Left lung (tissue), 10 donors: Measurements from ENCODE around the gene OR2S2. TPM values are rescaled to one million over a fixed set of nuclear protein-coding genes. Genes with fewer than 3 reads are reported as not detected.
"Not testable (repeated sequence)": the region's sequence is repeated elsewhere in the genome, so short reads cannot be mapped to it uniquely, and the experiment has no call there.

ENCODE experiments used
- ATAC-seq: fragments of 200-7000 bp; cut with Tn5 transposase; one replicate; pipeline ENCODE4 v1.9.1; 2020; ENCODE audit warnings: moderate library complexity
- DNase-seq, 4 donors: peaks; one replicate each; pipeline ENCODE4 v3.0.0-alpha.2; 2013 to 2020
- H3K27ac ChIP-seq, 2 donors: fragments of 200-600 bp; sonication (generic) in 1 of 2; one replicate each; pipeline versions ENCODE4 v1.5.0 to v1.8.0; 2020 to 2021
- H3K27me3 ChIP-seq, 2 donors: fragments of 200-600 bp; sonication (generic) in 1 of 2; one replicate each; pipeline versions ENCODE4 v1.5.0 to v1.8.0; 2020 to 2021
- H3K36me3 ChIP-seq, 2 donors: fragments of 200-600 bp; sonication (generic) in 1 of 2; one replicate each; pipeline versions ENCODE4 v1.5.0 to v1.8.0; 2020 to 2021
- H3K4me1 ChIP-seq, 2 donors: fragments of 200-600 bp; one replicate each; pipeline ENCODE4 v1.8.0; 2021
- H3K4me3 ChIP-seq, 2 donors: fragments of 200-600 bp; sonication (generic) in 1 of 2; one replicate each; pipeline versions ENCODE4 v1.5.0 to v1.8.0; 2020 to 2021; ENCODE audit warnings: mild to moderate bottlenecking in 1 of 2
- H3K9me3 ChIP-seq, 2 donors: fragments of 200-600 bp; sonication (generic) in 1 of 2; one replicate each; pipeline versions ENCODE4 v1.5.0 to v1.8.0; 2020 to 2021
- intact Hi-C, 2 donors: fragments of 100-400 bp; cut with DNase I; formaldehyde crosslinking; loops; one replicate each; pipeline versions ENCODE4 v1.11.2 to v1.14.2; 2022
- polyA plus RNA-seq, 6 donors: library from polyadenylated mRNA; unstranded; fragments of 120-200 nt; gene quantifications; one replicate each; pipeline ENCODE4 v1.2.1, GENCODE V29; 2013; ENCODE audit not compliant: insufficient read length in 6 of 6
- total RNA-seq, 2 donors: library from RNA; stranded (reverse); fragmentation: NEBNext Ultra II Directional; extraction: Animal tissue kit (Norgen Biotek cat#: 25700); gene quantifications; one replicate each; pipeline ENCODE4 v1.2.1, GENCODE V29; 2021
- TF ChIP-seq, protein P1 (sequence below), 2 donors: fragments of 200-600 bp; sonication (generic) in 1 of 2; IDR thresholded peaks; one replicate each; pipeline versions ENCODE4 v1.5.0 to v1.8.0; 2021; ENCODE audit warnings: antibody characterized with exemption in 2 of 2
- donor health status: DM: no; HTN: yes; CAD: no.
- donor health status: DM: no; HTN: no; CAD: no.

Gene OR2S2
- total and polyA plus RNA-seq, 8 donors, result 0.32 TPM; not detected in 7

DNA sequence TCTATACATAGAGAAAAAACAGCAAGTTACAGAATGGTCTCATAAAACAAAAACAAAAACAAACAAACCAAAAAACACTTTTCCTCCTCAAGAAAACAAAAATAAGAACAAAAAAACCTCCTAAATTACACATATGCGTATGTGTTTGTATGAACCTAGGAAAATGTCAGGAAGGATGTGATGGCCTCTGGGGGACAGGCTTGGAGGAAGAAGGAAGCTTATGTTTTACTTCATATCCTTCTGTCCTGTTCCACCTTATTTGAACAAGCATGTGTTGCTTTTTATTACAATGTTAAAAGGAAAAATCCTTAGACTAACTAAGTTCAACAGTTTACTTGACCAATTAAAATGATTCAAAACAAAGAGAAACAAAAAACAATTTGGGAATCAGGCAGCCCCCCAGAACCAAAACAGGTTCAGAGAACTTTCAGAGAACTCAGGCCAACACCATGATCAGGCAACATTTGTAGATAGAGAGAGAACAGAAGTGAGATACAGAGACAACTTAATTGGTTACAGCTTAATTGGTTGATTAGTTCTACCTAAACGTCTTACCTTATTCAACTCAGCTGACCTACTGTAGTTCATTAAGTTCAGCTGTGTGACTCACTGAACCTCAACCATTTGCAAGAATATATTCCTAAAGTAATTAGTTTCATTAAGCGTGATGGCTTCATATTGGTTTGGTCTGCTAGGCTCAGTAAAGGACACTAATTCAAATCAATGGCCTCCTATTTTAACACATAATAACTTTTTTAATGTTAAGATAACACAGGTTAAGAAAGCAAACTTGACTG lies 38.5 kb downstream of the OR2S2 start:
- peaks cover 2 to 3% of the 10 kb centered on the region in 2 donors for H3K4me1 ChIP-seq
- ATAC-seq, result no peak

DNA sequence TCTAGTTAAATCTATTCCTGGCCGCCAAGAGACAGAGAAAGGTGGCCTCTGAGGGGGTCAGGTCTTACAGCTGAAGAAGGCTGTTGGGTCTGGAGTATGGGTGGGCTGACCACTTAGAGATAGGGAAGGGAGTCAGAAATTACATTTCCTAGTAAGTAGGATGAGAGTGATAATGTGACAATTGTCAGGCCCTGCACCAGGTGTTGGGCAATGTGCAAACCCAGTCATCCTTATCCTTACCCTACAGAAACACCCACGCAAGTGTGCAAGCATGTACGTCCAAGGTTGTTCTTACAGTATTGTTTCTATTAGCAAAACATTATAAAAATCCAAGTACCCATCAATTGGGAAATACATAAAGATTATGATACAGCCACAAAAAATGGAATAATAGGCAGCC lies 39.2 kb downstream of the OR2S2 start:
- no peak overlapping the region for H3K4me3 ChIP-seq
- H3K9me3 ChIP-seq, result no peaks in the 10 kb centered on the region
- H3K4me1 ChIP-seq, result peaks cover 0 to 3% of the 10 kb centered on the region in 2 donors
- TF ChIP-seq, protein P1, sequence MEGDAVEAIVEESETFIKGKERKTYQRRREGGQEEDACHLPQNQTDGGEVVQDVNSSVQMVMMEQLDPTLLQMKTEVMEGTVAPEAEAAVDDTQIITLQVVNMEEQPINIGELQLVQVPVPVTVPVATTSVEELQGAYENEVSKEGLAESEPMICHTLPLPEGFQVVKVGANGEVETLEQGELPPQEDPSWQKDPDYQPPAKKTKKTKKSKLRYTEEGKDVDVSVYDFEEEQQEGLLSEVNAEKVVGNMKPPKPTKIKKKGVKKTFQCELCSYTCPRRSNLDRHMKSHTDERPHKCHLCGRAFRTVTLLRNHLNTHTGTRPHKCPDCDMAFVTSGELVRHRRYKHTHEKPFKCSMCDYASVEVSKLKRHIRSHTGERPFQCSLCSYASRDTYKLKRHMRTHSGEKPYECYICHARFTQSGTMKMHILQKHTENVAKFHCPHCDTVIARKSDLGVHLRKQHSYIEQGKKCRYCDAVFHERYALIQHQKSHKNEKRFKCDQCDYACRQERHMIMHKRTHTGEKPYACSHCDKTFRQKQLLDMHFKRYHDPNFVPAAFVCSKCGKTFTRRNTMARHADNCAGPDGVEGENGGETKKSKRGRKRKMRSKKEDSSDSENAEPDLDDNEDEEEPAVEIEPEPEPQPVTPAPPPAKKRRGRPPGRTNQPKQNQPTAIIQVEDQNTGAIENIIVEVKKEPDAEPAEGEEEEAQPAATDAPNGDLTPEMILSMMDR (IDR thresholded peaks at IDR 0.05), result no peak
- no peak for DNase-seq
- no peak for ATAC-seq
- H3K27ac ChIP-seq, result peak overlapping the region; percentile 15 to 45
- no peaks in the 10 kb centered on the region for H3K27me3 ChIP-seq
- H3K36me3 ChIP-seq, result no peaks in the 10 kb centered on the region
- intact Hi-C loops, result no loop called here

More for the DNA sequence above, 38.5 kb downstream of the OR2S2 start:
- Histone ChIP-seq H3K36me3 (no peaks in the 10 kb centered on the region), H3K27ac (peak overlapping the region; percentile 15 to 45), H3K27me3 (no peaks in the 10 kb centered on the region), H3K9me3 (no peaks in the 10 kb centered on the region), H3K4me3 (no peak overlapping the region)
- TF ChIP-seq, protein P1 (IDR thresholded peaks at IDR 0.05), result no peak
- intact Hi-C loops, result no loop called here
- no peak for DNase-seq

DNA sequence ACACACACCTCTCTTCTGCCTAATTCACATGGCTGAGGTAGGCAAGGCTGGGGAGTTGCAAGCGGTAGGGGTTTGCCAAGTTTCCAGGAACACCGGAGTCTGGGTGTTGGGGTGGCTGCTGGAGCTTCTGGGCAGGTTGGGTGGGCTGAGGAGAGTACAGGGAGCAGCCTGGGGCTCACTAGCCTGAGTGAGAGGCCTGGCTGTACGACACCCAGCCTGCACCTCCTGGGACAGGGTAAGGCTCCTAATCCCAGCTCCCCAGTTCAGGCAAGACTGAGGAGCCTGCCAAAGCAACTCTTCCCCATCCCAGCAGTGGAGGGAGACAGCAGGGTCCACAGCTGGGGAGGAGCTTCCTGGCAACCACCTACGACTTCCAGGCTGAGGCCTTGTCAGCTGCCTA lies 40.7 kb downstream of the OR2S2 start:
- Histone ChIP-seq H3K27ac (no peak overlapping the region), H3K4me1 (peaks cover 0 to 3% of the 10 kb centered on the region in 2 donors), H3K27me3 (no peaks in the 10 kb centered on the region), H3K36me3 (no peaks in the 10 kb centered on the region), H3K9me3 (no peaks in the 10 kb centered on the region), H3K4me3 (no peak overlapping the region)
- ATAC-seq, result no peak
- TF ChIP-seq, protein P1 (IDR thresholded peaks at IDR 0.05), result no peak
- no peak for DNase-seq
- intact Hi-C loops, result no loop called here

DNA sequence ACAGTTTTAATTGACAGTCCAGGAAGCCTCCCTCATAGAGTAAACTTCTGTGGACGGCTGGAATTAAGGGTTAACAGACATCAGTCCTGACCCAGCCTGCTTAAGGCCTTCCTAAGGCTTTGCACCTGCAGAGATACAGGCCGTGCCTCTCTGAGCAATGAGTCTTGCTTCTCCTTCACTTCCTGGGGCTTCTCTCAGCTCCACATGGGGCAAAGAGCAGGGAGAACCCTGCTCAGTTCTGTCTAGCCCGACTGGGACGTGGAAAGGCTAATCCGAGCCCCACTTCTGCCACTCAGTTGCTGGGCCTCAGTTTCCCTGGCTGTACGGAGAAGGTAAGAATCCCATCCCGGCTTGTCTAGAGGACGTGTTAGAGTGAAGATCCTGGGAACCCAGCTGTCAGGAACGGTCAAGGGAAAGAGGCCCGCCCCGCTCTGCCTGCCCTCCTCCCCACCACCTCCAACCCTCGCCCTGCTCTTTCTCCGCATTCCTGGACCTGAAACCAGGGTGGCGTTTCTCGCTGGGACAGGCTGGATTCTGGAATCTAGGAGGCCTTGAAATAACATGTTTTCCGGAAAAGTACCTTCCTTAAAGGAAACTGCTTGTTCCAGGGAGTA lies 42.2 kb downstream of the OR2S2 start:
- DNase-seq (no peak), ATAC-seq (no peak)
- Histone ChIP-seq H3K4me3 (no peak overlapping the region), H3K4me1 (peaks cover 3 to 12% of the 10 kb centered on the region in 2 donors), H3K9me3 (no peaks in the 10 kb centered on the region), H3K36me3 (no peaks in the 10 kb centered on the region), H3K27ac (no peak overlapping the region), H3K27me3 (no peaks in the 10 kb centered on the region)
- intact Hi-C loops, result no loop called here
- TF ChIP-seq, protein P1 (IDR thresholded peaks at IDR 0.05), result no peak

DNA sequence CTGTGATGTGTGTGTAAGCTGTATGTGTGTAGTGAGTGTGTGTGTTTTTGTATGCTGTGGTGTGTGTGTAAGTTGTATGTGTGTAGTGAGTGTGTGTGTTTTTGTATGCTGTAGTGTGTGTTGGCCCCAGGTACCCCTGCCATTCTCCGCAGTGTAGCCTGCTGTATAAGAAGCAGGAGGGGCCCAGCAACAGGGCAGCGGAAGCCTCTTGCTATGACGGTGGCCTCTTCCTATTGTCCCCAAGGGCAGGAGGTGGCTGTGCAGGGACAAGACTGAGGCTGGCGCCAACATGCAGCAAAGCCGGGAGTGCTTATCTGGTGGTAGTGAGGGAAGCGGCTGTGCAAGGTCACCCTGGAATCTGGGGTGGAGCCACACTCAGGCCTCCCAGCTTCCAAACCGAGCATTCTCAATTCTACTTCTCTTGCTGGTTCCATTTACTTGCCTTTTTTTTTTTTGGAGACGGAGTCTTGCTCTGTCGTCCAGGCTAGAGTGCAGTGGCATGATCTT lies 43.6 kb downstream of the OR2S2 start:
- ATAC-seq (peak; percentile 67), DNase-seq (peak in 3 of 4 donors; percentile 20 to 60 (median 50))
- Histone ChIP-seq H3K9me3 (no peaks in the 10 kb centered on the region), H3K4me3 (no peak overlapping the region), H3K27ac (peak overlapping the region; percentile 2 to 45), H3K27me3 (no peaks in the 10 kb centered on the region), H3K36me3 (no peaks in the 10 kb centered on the region), H3K4me1 (peaks cover 6 to 26% of the 10 kb centered on the region in 2 donors)
- intact Hi-C loops, result no loop called here
- TF ChIP-seq, protein P1 (IDR thresholded peaks at IDR 0.05), result no peak

DNA sequence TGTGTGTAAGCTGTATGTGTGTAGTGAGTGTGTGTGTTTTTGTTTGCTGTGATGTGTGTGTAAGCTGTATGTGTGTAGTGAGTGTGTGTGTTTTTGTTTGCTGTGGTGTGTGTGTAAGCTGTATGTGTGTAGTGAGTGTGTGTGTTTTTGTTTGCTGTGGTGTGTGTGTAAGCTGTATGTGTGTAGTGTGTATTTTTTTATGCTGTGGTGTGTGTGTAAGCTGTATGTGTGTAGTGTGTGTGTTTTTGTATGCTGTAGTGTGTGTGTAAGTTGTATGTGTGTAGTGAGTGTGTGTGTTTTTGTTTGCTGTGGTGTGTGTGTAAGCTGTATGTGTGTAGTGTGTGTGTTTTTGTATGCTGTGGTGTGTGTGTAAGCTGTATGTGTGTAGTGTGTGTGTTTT lies 44.5 kb downstream of the OR2S2 start:
- H3K27ac ChIP-seq, H3K27me3 ChIP-seq, H3K4me3 ChIP-seq, DNase-seq, intact Hi-C loops, ATAC-seq, H3K9me3 ChIP-seq, H3K36me3 ChIP-seq: not testable (repeated sequence)
- peaks cover 16 to 35% of the 10 kb centered on the region in 2 donors for H3K4me1 ChIP-seq
